ENCODE results near the gene CDKAL1. TPM values are rescaled to one million over a fixed set of nuclear protein-coding genes. Genes with fewer than 3 reads are reported as not detected.

CDKAL1 gene
- total RNA-seq, 2 donors from 2014 or later = 23.5 to 26.4 TPM

GRCh38 chr6:20665290-20665689 lies 131.0 kb downstream of the CDKAL1 start:
- no peaks in the 10 kb centered on the region for H3K36me3 Mint-ChIP-seq (ENCODE audit: low read depth)
- H3K27ac ChIP-seq (ENCODE audit: low read depth, low read length) = no peak overlapping the region
- no peak for TF ChIP-seq CTCF (conservative IDR thresholded peaks at IDR 0.05)
- H3K4me1 ChIP-seq (ENCODE audit: control insufficient read depth, insufficient read depth, low read length) = peaks cover 12% of the 10 kb centered on the region
- 96% methylated on average over 2 of the region's 2 CpGs; no CpG with 5 or more reads in 1 of the 2 experiments for WGBS, 2 experiments (ENCODE audit: insufficient coverage in 1 of 2, insufficient read length in 1 of 2)
- no peaks in the 10 kb centered on the region for H3K27me3 Mint-ChIP-seq (ENCODE audit: insufficient read depth)
- no peak for DNase-seq
- no peaks in the 10 kb centered on the region for H3K9me3 Mint-ChIP-seq
- H3K9ac ChIP-seq (ENCODE audit: extremely low read depth, low read length, poor library complexity, severe bottlenecking) = no peak overlapping the region
- H3K9me3 ChIP-seq (ENCODE audit: control insufficient read depth, low read length) = no peaks in the 10 kb centered on the region
- H3K27ac Mint-ChIP-seq = no peak overlapping the region
- no peaks in the 10 kb centered on the region for H3K36me3 ChIP-seq (ENCODE audit: control insufficient read depth, insufficient read depth, low read length)
- peaks cover 31% of the 10 kb centered on the region for H3K4me1 Mint-ChIP-seq
- H3K27me3 ChIP-seq (ENCODE audit: control insufficient read depth, insufficient read depth, low read length, poor library complexity, severe bottlenecking) = no peaks in the 10 kb centered on the region
- no peak overlapping the region for H3K4me3 ChIP-seq (ENCODE audit: low read length)
- H3K4me3 Mint-ChIP-seq = no peak overlapping the region

- Histone ChIP-seq H3K27ac (ENCODE audit: low read depth, low read length) (no peak overlapping the region), H3K4me1 (ENCODE audit: control insufficient read depth, insufficient read depth, low read length) (no peaks in the 10 kb centered on the region), H3K27me3 (ENCODE audit: control insufficient read depth, insufficient read depth, low read length, poor library complexity, severe bottlenecking) (no peaks in the 10 kb centered on the region), H3K9me3 (ENCODE audit: control insufficient read depth, low read length) (no peaks in the 10 kb centered on the region), H3K4me3 (ENCODE audit: low read length) (no peak overlapping the region), H3K36me3 (ENCODE audit: control insufficient read depth, insufficient read depth, low read length) (no peaks in the 10 kb centered on the region), H3K9ac (ENCODE audit: extremely low read depth, low read length, poor library complexity, severe bottlenecking) (no peak overlapping the region)
- Mint-ChIP-seq H3K9me3 (peaks cover 5% of the 10 kb centered on the region), H3K36me3 (ENCODE audit: low read depth) (peaks cover 7% of the 10 kb centered on the region), H3K27ac (no peak overlapping the region), H3K4me3 (no peak overlapping the region), H3K27me3 (ENCODE audit: insufficient read depth) (no peaks in the 10 kb centered on the region), H3K4me1 (peaks cover 8% of the 10 kb centered on the region)
- WGBS, 2 experiments (ENCODE audit: insufficient coverage in 1 of 2, insufficient read length in 1 of 2) = 91 to 100% methylated on average over 5 to 6 of the region's 6 CpGs
- no peak for DNase-seq
- TF ChIP-seq CTCF (conservative IDR thresholded peaks at IDR 0.05) = no peak
These were observed 135.5 kb downstream of the CDKAL1 start for GRCh38 chr6:20669571-20670314.

GRCh38 chr6:20670750-20671149 lies 136.5 kb downstream of the CDKAL1 start:
- H3K27ac ChIP-seq (ENCODE audit: low read depth, low read length) = no peak overlapping the region
- no peak overlapping the region for H3K4me3 ChIP-seq (ENCODE audit: low read length)
- no peaks in the 10 kb centered on the region for H3K9me3 ChIP-seq (ENCODE audit: control insufficient read depth, low read length)
- Mint-ChIP-seq H3K4me3 (no peak overlapping the region), H3K27ac (no peak overlapping the region), H3K27me3 (ENCODE audit: insufficient read depth) (no peaks in the 10 kb centered on the region), H3K4me1 (peaks cover 10% of the 10 kb centered on the region), H3K9me3 (peaks cover 5% of the 10 kb centered on the region), H3K36me3 (ENCODE audit: low read depth) (peaks cover 7% of the 10 kb centered on the region)
- H3K36me3 ChIP-seq (ENCODE audit: control insufficient read depth, insufficient read depth, low read length) = no peaks in the 10 kb centered on the region
- no peak overlapping the region for H3K9ac ChIP-seq (ENCODE audit: extremely low read depth, low read length, poor library complexity, severe bottlenecking)
- no peak for DNase-seq
- no peaks in the 10 kb centered on the region for H3K27me3 ChIP-seq (ENCODE audit: control insufficient read depth, insufficient read depth, low read length, poor library complexity, severe bottlenecking)
- 100% methylated on average over 2 of the region's 2 CpGs; no CpG with 5 or more reads in 1 of the 2 experiments for WGBS, 2 experiments (ENCODE audit: insufficient coverage in 1 of 2, insufficient read length in 1 of 2)
- no peaks in the 10 kb centered on the region for H3K4me1 ChIP-seq (ENCODE audit: control insufficient read depth, insufficient read depth, low read length)
- no peak for TF ChIP-seq CTCF (conservative IDR thresholded peaks at IDR 0.05)

Measured in endodermal cell (in vitro differentiated cells).